Panc1 (cell line): ENCODE measurements around the gene IRF9. TPM values are rescaled to one million over a fixed set of nuclear protein-coding genes. Genes with fewer than 3 reads are reported as not detected.

Experiments
- ATAC-seq: fragments of 200-7000 bp; cut with Tn5 transposase; 2 replicates; pipeline ENCODE4 v1.9.1; 2020; ENCODE audit warnings: mild to moderate bottlenecking, moderate library complexity
- BruUV-seq: library from RNA; stranded (reverse); fragments of 400-500 nt; replicated peaks from 2 replicates; lab custom pipeline; 2021; lab: Mats Ljungman, UMichigan
- CTCF ChIA-PET: fragments of 300-600 bp; sonication (Branson Sonifier 250); formaldehyde crosslinking; loops from one replicate; lab custom pipeline; 2022; ENCODE audit warnings: antibody characterized with exemption; lab: Charles Lee
- POLR2A ChIA-PET: fragments of 300-600 bp; sonication (Branson Sonifier 250); formaldehyde crosslinking; loops from one replicate; lab custom pipeline; 2022; ENCODE audit warnings: antibody characterized with exemption; lab: Charles Lee
- DNase-seq: peaks from one replicate; pipeline ENCODE4 v3.0.0-alpha.2; 2010; ENCODE audit warnings: low read depth, low spot score
- H3K27ac ChIP-seq: 2 replicates; pipeline ENCODE4 v1.5.1; 2011; ENCODE audit warnings: mild to moderate bottlenecking, low read length, inconsistent platforms
- H3K27me3 ChIP-seq: fragments of 200-500 bp; sonication (Bioruptor generic); 2 replicates; pipeline ENCODE4 v1.6.0; 2014; ENCODE audit warnings: low read length, inconsistent platforms; ENCODE audit not compliant: control insufficient read depth, insufficient read depth
- H3K36me3 ChIP-seq: fragments of 200-500 bp; sonication (Bioruptor generic); 2 replicates; pipeline ENCODE4 v1.5.1; 2014; ENCODE audit warnings: inconsistent platforms, mild to moderate bottlenecking, low read length, moderate library complexity; ENCODE audit not compliant: control insufficient read depth, insufficient read depth
- H3K4me1 ChIP-seq: 2 replicates; pipeline ENCODE4 v1.5.1; 2011; ENCODE audit warnings: inconsistent platforms, mild to moderate bottlenecking, low read length, moderate library complexity; ENCODE audit not compliant: control insufficient read depth, insufficient read depth
- H3K4me3 ChIP-seq, 2 experiments: 2 replicates each; pipeline ENCODE4 v1.5.1; 2011 to 2012; ENCODE audit warnings: low read depth in 2 of 2, low read length in 2 of 2, mild to moderate bottlenecking in 2 of 2, inconsistent platforms in 1 of 2, moderate library complexity in 1 of 2
- H3K9me3 ChIP-seq: fragments of 200-500 bp; sonication (Bioruptor generic); 2 replicates; pipeline ENCODE4 v1.5.1; 2014; ENCODE audit warnings: low read depth, mild to moderate bottlenecking, inconsistent platforms, low read length, moderate library complexity; ENCODE audit not compliant: control insufficient read depth, insufficient read depth
- POLR2AphosphoS5 ChIP-seq: IDR thresholded peaks from 2 replicates; pipeline ENCODE4 v1.6.1; 2012; ENCODE audit warnings: mild to moderate bottlenecking, low read depth, low read length, moderate library complexity
- REST ChIP-seq, 2 experiments: IDR thresholded peaks; 2 replicates each; pipeline ENCODE4 v1.6.1; 2011 to 2012; ENCODE audit warnings: low read depth in 2 of 2, control low read depth in 1 of 2, low read length in 1 of 2, mild to moderate bottlenecking in 1 of 2, moderate library complexity in 1 of 2; ENCODE audit not compliant: insufficient read depth in 1 of 2
- SIN3A ChIP-seq: IDR thresholded peaks from 2 replicates; pipeline ENCODE4 v1.6.1; 2012; ENCODE audit warnings: low read depth, mild to moderate bottlenecking, low read length, moderate library complexity, borderline replicate concordance; ENCODE audit not compliant: insufficient read depth
- TCF7L2 ChIP-seq: IDR thresholded peaks from 2 replicates; pipeline ENCODE4 v1.6.1; 2011; ENCODE audit warnings: mild to moderate bottlenecking, low read depth, low read length, inconsistent platforms
- in situ Hi-C: cut with HindIII; loops from 2 replicates; pipeline ENCODE4 v1.10.0; 2016; ENCODE audit warnings: low sequenced_read_pairs, low pct_unique_long_range_greater_than_20kb
- intact Hi-C: fragments of 100-400 bp; cut with micrococcal nuclease; formaldehyde crosslinking; loops from one replicate; pipeline ENCODE4 v1.10.0; 2022; ENCODE audit not compliant: unreplicated experiment
- total RNA-seq: library from RNA; stranded (reverse); gene quantifications from one replicate; pipeline ENCODE4 v1.2.1, GENCODE V29; 2021; ENCODE audit not compliant: unreplicated experiment
- TF ChIP-seq, protein P1 (sequence below): fragments of 450-650 bp; IDR thresholded peaks from 2 replicates; pipeline ENCODE4 v1.5.1; 2017; ENCODE audit warnings: mild to moderate bottlenecking

Gene IRF9
- total RNA-seq, 1 experiment from 2014 or later, result 24.5 TPM

DNA sequence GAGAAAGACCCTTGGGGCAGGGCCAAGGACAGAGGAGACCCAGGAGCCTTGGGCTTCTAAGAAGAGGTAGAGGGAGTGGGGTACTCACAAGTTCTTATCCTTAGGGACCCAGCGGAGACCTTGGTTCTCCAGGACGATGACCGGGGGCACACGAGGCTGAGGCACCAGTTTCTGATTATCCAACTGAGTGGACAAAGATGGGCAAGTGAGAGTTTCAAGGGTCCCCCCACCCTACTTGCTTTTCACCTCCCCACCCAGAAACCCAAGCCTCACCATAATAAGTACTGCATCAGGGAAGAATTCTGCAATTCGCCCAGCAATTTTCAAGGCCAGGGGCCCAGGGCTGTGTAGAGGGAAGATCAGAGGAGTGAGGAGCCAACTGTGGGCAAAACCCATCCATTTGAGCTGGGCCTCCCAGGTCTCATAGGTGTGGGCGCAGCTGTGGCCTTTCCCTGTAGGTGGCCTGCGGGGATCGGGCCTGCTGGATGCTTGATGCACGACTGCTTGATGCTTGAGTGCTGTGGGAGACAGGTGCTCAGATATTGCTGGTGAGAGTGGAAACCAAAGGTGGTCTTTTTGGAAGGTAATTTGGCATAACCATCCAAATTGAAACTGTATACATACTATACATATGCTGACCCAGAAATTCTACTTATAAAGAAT lies 21.7 kb upstream of the IRF9 start:
- TF ChIP-seq, protein P1, sequence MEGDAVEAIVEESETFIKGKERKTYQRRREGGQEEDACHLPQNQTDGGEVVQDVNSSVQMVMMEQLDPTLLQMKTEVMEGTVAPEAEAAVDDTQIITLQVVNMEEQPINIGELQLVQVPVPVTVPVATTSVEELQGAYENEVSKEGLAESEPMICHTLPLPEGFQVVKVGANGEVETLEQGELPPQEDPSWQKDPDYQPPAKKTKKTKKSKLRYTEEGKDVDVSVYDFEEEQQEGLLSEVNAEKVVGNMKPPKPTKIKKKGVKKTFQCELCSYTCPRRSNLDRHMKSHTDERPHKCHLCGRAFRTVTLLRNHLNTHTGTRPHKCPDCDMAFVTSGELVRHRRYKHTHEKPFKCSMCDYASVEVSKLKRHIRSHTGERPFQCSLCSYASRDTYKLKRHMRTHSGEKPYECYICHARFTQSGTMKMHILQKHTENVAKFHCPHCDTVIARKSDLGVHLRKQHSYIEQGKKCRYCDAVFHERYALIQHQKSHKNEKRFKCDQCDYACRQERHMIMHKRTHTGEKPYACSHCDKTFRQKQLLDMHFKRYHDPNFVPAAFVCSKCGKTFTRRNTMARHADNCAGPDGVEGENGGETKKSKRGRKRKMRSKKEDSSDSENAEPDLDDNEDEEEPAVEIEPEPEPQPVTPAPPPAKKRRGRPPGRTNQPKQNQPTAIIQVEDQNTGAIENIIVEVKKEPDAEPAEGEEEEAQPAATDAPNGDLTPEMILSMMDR, result no peak
- TF ChIP-seq REST (IDR thresholded peaks at IDR 0.05; ENCODE audit: insufficient read depth in 1 of 2, low read depth in 2 of 2, low read length in 1 of 2) (no peak), SIN3A (no peak), TCF7L2 (no peak), POLR2AphosphoS5 (no peak)
- H3K4me1 ChIP-seq, result peaks cover 30% of the 10 kb centered on the region
- ChIA-PET POLR2A (no interaction called here), CTCF (no interaction called here)
- no peaks in the 10 kb centered on the region for H3K27me3 ChIP-seq
- DNase-seq (no peak), ATAC-seq (no peak)
- intact Hi-C loops, result no loop called here
- H3K4me3 ChIP-seq, result peak overlapping the region; percentile 81 to 92
- in situ Hi-C loops, result no loop called here
- no peaks in the 10 kb centered on the region for H3K9me3 ChIP-seq
- no peaks in the 10 kb centered on the region; the same call in 1 of the 2 replicates for H3K36me3 ChIP-seq
- H3K27ac ChIP-seq, result peak overlapping the region; percentile 62
- BruUV-seq, result no TSS peak

- BruUV-seq, result TSS peak; percentile 65
- ChIA-PET CTCF (no interaction called here), POLR2A (interaction anchor here (0.5 kb wide), 1 partner anchor 89 kb away, joined by 3 read pairs; no protein-coding TSS in a partner anchor)
- H3K27ac ChIP-seq, result peak within 1 kb of the TSS; percentile 89
- intact Hi-C loops (no loop called here), in situ Hi-C loops (no loop called here)
- peak within 1 kb of the TSS; percentile 81 to 92 for H3K4me3 ChIP-seq
- H3K27me3 ChIP-seq, result no peaks in the 10 kb centered on the region
- peak; percentile 86 for DNase-seq
- peak; percentile 90 for ATAC-seq
- H3K9me3 ChIP-seq, result no peaks in the 10 kb centered on the region
- peak; percentile 70 for TF ChIP-seq POLR2AphosphoS5
- 0 out of 4 replicates have a peak, but pooled peaks of 1 of the 2 experiments have one; percentile 19 for TF ChIP-seq REST (IDR thresholded peaks at IDR 0.05; ENCODE audit: insufficient read depth in 1 of 2, low read depth in 2 of 2, low read length in 1 of 2)
- TF ChIP-seq, protein P1, result no peak
- TF ChIP-seq SIN3A, result peak; percentile 34; the same call in 1 of the 2 replicates
- TF ChIP-seq TCF7L2, result no peak
- H3K4me1 ChIP-seq, result peaks cover 30% of the 10 kb centered on the region
- no peaks in the 10 kb centered on the region; the same call in 1 of the 2 replicates for H3K36me3 ChIP-seq
Measured at GRCh38 chr14:24141097-24141880, 19.8 kb upstream of the IRF9 start, which contains the start of gene EMC9. EMC9 (minus strand) TSS chr14:24141591; CDS start chr14:24141304, 287 bp downstream.
